GM12892 (cell line): Measurements from ENCODE around the gene SELENOO.

Experiments used
- POLR2AphosphoS5 ChIP-seq: IDR thresholded peaks from 2 replicates; pipeline ENCODE4 v1.6.1; 2011; ENCODE audit warnings: low read depth, low read length, control low read depth
- TAF1 ChIP-seq: IDR thresholded peaks from 2 replicates; pipeline ENCODE4 v1.6.1; 2011; ENCODE audit warnings: low read depth, mild to moderate bottlenecking, control low read depth, low read length, borderline replicate concordance

DNA sequence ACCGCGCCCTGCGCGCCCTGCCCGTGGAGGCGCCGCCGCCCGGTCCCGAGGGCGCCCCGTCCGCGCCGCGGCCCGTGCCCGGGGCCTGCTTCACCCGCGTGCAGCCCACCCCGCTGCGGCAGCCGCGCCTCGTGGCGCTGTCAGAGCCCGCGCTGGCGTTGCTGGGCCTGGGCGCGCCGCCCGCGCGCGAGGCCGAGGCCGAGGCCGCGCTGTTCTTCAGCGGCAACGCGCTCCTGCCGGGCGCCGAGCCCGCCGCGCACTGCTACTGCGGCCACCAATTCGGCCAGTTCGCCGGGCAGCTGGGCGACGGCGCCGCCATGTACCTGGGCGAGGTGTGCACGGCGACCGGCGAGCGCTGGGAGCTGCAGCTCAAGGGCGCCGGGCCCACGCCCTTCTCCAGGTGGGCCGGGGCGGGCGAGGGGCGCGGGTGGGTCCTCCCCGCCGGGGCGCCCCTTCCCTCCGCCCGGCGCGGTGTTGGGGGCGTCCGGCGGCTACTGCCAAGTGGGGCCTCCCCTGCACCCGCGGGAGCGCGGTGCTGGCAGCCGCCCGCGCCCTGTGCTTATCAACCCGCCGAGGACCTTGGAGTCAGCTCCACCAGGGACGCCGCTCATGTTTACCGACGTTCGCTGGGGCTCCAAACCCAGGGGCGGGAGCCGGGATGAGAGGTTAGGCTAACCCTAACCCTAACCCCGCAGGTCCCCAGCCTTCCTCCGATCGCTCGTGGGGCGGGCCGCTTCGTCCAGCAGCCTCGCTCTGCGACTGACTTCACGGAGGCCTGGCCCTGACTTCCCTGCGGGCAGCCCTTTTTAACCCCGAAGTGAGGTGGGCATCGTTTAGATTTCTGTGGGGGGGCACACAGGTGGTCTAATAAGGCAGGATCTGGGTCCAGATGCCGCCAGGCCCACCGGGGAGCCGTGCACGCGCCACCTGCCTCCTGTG lies 649 bp downstream of the SELENOO start:
- TF ChIP-seq TAF1 = no peak
- no peak for TF ChIP-seq POLR2AphosphoS5
